DND-41 (cell line): ENCODE results near the gene CHD1L.

Experiments used
- ATAC-seq: fragments of 200-7000 bp; cut with Tn5 transposase; 3 replicates; pipeline ENCODE4 v1.9.1; 2021; ENCODE audit warnings: low read depth; ENCODE audit not compliant: insufficient read depth
- DNase-seq: peaks from one replicate; pipeline ENCODE4 v3.0.0-alpha.2; 2020
- H2AFZ ChIP-seq: 2 replicates; pipeline ENCODE4 v1.6.0; 2012; ENCODE audit warnings: low read depth, low read length
- H3K27ac ChIP-seq: 2 replicates; pipeline ENCODE4 v1.5.1; 2012; ENCODE audit warnings: low read length, inconsistent platforms
- H3K27me3 ChIP-seq: fragments of 200-600 bp; sonication (generic); 2 replicates; pipeline ENCODE4 v1.6.0; 2012; ENCODE audit warnings: low read length, mild to moderate bottlenecking, inconsistent platforms; ENCODE audit not compliant: insufficient read depth, poor library complexity
- H3K36me3 ChIP-seq: 2 replicates; pipeline ENCODE4 v1.5.1; 2012; ENCODE audit warnings: low read length, inconsistent platforms; ENCODE audit not compliant: insufficient read depth
- H3K4me1 ChIP-seq: 2 replicates; pipeline ENCODE4 v1.5.1; 2012; ENCODE audit warnings: mild to moderate bottlenecking, low read length; ENCODE audit not compliant: insufficient read depth
- H3K4me2 ChIP-seq: 2 replicates; pipeline ENCODE4 v1.6.0; 2012; ENCODE audit warnings: mild to moderate bottlenecking, moderate library complexity, low read length, inconsistent platforms; ENCODE audit not compliant: insufficient read depth
- H3K4me3 ChIP-seq, 2 experiments: fragments of 200-600 bp in 1 of 2; shearing (Covaris generic) in 1 of 2; 2 replicates each; pipeline ENCODE4 v1.5.1; 2012 to 2016; ENCODE audit warnings: inconsistent platforms in 2 of 2, low read length in 2 of 2, mild to moderate bottlenecking in 2 of 2, low read depth in 1 of 2, moderate library complexity in 1 of 2
- H3K79me2 ChIP-seq: 2 replicates; pipeline ENCODE4 v1.6.0; 2012; ENCODE audit warnings: low read length, inconsistent platforms; ENCODE audit not compliant: insufficient read depth
- H3K9ac ChIP-seq: 2 replicates; pipeline ENCODE4 v1.6.0; 2012; ENCODE audit warnings: low read depth, mild to moderate bottlenecking, inconsistent platforms, low read length, moderate library complexity
- H3K9me3 ChIP-seq: 2 replicates; pipeline ENCODE4 v1.5.1; 2012; ENCODE audit warnings: low read length, moderate library complexity, mild to moderate bottlenecking, inconsistent platforms; ENCODE audit not compliant: insufficient read depth, severe bottlenecking
- H4K20me1 ChIP-seq: 2 replicates; pipeline ENCODE4 v1.6.0; 2012; ENCODE audit warnings: low read length; ENCODE audit not compliant: insufficient read depth
- EZH2 ChIP-seq: IDR thresholded peaks from 3 replicates; pipeline ENCODE4 v1.6.1; 2012; ENCODE audit warnings: borderline replicate concordance, low read depth, mild to moderate bottlenecking, moderate library complexity, low read length, inconsistent platforms; ENCODE audit not compliant: severe bottlenecking
- TF ChIP-seq, protein P1 (sequence below): IDR thresholded peaks from 2 replicates; pipeline ENCODE4 v1.5.1; 2012; ENCODE audit warnings: borderline replicate concordance, low read length, moderate library complexity, mild to moderate bottlenecking; ENCODE audit not compliant: poor library complexity, severe bottlenecking; ENCODE audit errors: extremely low read depth

Gene CHD1L

DNA sequence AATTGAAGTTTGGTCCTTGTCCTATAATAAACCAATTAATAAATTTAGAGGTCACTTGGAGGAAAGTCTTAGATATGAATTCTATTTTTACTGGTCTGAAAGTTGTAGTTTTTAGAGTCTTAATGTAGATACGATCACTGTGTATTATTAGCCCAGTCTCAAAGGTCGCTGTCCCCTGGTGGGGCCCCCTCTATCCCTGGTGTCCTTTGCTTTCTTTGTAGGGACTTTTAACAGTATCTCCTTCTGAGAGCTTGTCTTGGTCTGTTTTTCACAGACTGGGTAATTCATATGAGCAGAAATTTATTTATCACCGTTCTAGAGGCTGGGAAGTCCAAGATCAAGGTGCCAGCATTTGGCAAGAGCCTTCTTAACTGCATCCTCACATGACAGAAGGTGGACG lies 18.5 kb downstream of the CHD1L start:
- Histone ChIP-seq H3K4me2 (no peak overlapping the region), H3K79me2 (peaks cover 47% of the 10 kb centered on the region), H3K27me3 (no peaks in the 10 kb centered on the region), H3K9me3 (no peaks in the 10 kb centered on the region), H4K20me1 (peaks cover 13% of the 10 kb centered on the region; the same call in 1 of the 2 replicates), H3K4me1 (no peaks in the 10 kb centered on the region), H3K9ac (no peak overlapping the region), H2AFZ (no peak overlapping the region), H3K4me3 (no peak overlapping the region), H3K27ac (no peak overlapping the region), H3K36me3 (peaks cover 98% of the 10 kb centered on the region)
- TF ChIP-seq EZH2: no peak
- TF ChIP-seq, protein P1, sequence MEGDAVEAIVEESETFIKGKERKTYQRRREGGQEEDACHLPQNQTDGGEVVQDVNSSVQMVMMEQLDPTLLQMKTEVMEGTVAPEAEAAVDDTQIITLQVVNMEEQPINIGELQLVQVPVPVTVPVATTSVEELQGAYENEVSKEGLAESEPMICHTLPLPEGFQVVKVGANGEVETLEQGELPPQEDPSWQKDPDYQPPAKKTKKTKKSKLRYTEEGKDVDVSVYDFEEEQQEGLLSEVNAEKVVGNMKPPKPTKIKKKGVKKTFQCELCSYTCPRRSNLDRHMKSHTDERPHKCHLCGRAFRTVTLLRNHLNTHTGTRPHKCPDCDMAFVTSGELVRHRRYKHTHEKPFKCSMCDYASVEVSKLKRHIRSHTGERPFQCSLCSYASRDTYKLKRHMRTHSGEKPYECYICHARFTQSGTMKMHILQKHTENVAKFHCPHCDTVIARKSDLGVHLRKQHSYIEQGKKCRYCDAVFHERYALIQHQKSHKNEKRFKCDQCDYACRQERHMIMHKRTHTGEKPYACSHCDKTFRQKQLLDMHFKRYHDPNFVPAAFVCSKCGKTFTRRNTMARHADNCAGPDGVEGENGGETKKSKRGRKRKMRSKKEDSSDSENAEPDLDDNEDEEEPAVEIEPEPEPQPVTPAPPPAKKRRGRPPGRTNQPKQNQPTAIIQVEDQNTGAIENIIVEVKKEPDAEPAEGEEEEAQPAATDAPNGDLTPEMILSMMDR: no peak
- DNase-seq: no peak
- no peak for ATAC-seq

DNA sequence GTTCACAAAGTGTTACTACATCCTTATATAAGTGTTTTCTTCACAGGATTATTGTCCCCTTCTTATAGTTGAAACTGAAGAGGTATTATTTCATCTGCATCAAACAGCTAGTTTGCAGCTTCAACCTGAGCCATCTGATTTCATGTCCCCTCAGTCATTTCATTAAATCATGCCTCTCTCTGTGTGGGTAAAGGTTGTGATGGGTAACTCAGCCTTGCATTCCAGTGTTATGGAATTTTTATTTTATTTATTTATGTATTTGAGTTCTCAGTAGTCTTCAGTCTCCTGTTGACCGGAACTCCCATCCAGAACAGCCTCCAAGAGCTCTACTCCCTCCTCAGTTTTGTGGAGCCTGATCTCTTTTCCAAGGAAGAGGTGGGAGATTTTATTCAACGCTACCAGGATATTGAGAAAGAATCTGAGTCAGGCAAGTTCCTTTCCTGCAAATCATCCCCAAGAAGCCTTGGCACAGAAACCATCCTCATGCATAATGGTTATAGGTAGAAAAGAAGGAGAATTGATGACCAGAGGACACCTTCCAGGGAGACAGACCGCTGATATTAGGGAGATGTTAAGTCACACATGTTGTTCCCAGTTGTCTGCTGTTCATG lies 21.8 kb downstream of the CHD1L start:
- no peak for ATAC-seq
- Histone ChIP-seq H3K4me3 (no peak overlapping the region), H3K27me3 (no peaks in the 10 kb centered on the region), H3K4me2 (no peak overlapping the region), H2AFZ (no peak overlapping the region), H3K36me3 (peaks cover 100% of the 10 kb centered on the region), H3K4me1 (no peaks in the 10 kb centered on the region), H3K79me2 (peaks cover 17% of the 10 kb centered on the region), H4K20me1 (no peaks in the 10 kb centered on the region; the same call in 1 of the 2 replicates), H3K27ac (no peak overlapping the region), H3K9ac (no peak overlapping the region), H3K9me3 (no peaks in the 10 kb centered on the region)
- TF ChIP-seq EZH2: no peak
- TF ChIP-seq, protein P1: no peak
- no peak for DNase-seq

DNA sequence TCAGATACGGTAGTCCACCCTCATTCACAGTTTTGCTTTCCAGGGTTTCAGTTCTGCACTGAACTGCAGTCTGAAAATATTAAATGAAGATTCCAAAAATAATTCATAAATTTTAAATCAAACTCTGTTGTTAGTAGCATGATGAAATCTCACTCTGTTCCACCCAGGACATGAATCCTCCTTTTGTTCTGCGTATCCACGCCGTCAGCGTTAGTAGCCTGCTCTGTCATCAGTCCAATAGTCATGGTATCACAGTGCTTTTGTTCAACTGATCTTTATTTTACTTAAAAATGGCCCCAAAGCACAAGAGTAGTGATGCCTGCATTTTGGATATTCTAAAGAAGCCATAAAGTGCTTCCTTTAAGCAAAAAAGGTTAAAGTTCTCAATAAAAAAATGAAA lies 23.9 kb downstream of the CHD1L start:
- Histone ChIP-seq H4K20me1 (no peaks in the 10 kb centered on the region; the same call in 1 of the 2 replicates), H3K4me3 (no peak overlapping the region), H3K27ac (no peak overlapping the region), H3K9me3 (no peaks in the 10 kb centered on the region), H2AFZ (no peak overlapping the region), H3K9ac (no peak overlapping the region), H3K4me1 (no peaks in the 10 kb centered on the region), H3K27me3 (no peaks in the 10 kb centered on the region), H3K79me2 (peaks cover 5% of the 10 kb centered on the region; the same call in 1 of the 2 replicates), H3K4me2 (no peak overlapping the region), H3K36me3 (peaks cover 98% of the 10 kb centered on the region)
- TF ChIP-seq EZH2: no peak
- TF ChIP-seq, protein P1: no peak
- DNase-seq (no peak), ATAC-seq (no peak)
